ENCODE data around the gene NEDD4. TPM values are rescaled to one million over a fixed set of nuclear protein-coding genes. Genes with fewer than 3 reads are reported as not detected.
"Not testable (repeated sequence)": the region's sequence is repeated elsewhere in the genome, so short reads cannot be mapped to it uniquely, and the experiment has no call there.

NEDD4 gene
- total RNA-seq, 2 donors from 2014 or later, result 7.2 to 10.0 TPM

GRCh38 chr15:56031402-56031801, 38.0 kb upstream of the NEDD4 start:
- Histone ChIP-seq H3K4me3 (no peak overlapping the region), H3K36me3 (no peaks in the 10 kb centered on the region), H3K27ac (no peak overlapping the region), H3K9me3 (no peaks in the 10 kb centered on the region), H3K4me1 (no peaks in the 10 kb centered on the region), H3K27me3 (no peaks in the 10 kb centered on the region)
- TF ChIP-seq CTCF (IDR thresholded peaks at IDR 0.05), result no peak
- DNase-seq (ENCODE audit: low spot score), result no peak

GRCh38 chr15:56028430-56028829, 35.0 kb upstream of the NEDD4 start:
- TF ChIP-seq CTCF (IDR thresholded peaks at IDR 0.05), result no peak
- Histone ChIP-seq H3K4me1 (no peaks in the 10 kb centered on the region), H3K36me3 (no peaks in the 10 kb centered on the region), H3K27ac (no peak overlapping the region), H3K9me3 (no peaks in the 10 kb centered on the region), H3K27me3 (no peaks in the 10 kb centered on the region), H3K4me3 (no peak overlapping the region)
- no peak for DNase-seq (ENCODE audit: low spot score)

- H3K4me3 ChIP-seq; H3K27ac ChIP-seq; H3K9me3 ChIP-seq; DNase-seq (ENCODE audit: low spot score); H3K4me1 ChIP-seq; H3K27me3 ChIP-seq; H3K36me3 ChIP-seq: not testable (repeated sequence)
Measured at GRCh38 chr15:56023160-56023559, 29.7 kb upstream of the NEDD4 start.

GRCh38 chr15:56019819-56020486, 26.5 kb upstream of the NEDD4 start:
- no peak overlapping the region for H3K27ac ChIP-seq
- H3K27me3 ChIP-seq, result no peaks in the 10 kb centered on the region
- no peak for DNase-seq (ENCODE audit: low spot score)
- no peaks in the 10 kb centered on the region for H3K36me3 ChIP-seq
- no peaks in the 10 kb centered on the region for H3K9me3 ChIP-seq
- TF ChIP-seq CTCF (IDR thresholded peaks at IDR 0.05), result no peak
- no peak overlapping the region for H3K4me3 ChIP-seq
- H3K4me1 ChIP-seq, result no peaks in the 10 kb centered on the region

GRCh38 chr15:56019060-56019793, 25.8 kb upstream of the NEDD4 start:
- Histone ChIP-seq H3K4me1 (no peaks in the 10 kb centered on the region), H3K4me3 (no peak overlapping the region), H3K9me3 (no peaks in the 10 kb centered on the region), H3K36me3 (no peaks in the 10 kb centered on the region), H3K27ac (no peak overlapping the region), H3K27me3 (no peaks in the 10 kb centered on the region)
- DNase-seq (ENCODE audit: low spot score), result no peak
- TF ChIP-seq CTCF (IDR thresholded peaks at IDR 0.05), result no peak

GRCh38 chr15:56017920-56018319, 24.5 kb upstream of the NEDD4 start:
- no peak for DNase-seq (ENCODE audit: low spot score)
- no peaks in the 10 kb centered on the region for H3K27me3 ChIP-seq
- no peak overlapping the region for H3K27ac ChIP-seq
- H3K4me1 ChIP-seq, result no peaks in the 10 kb centered on the region
- H3K4me3 ChIP-seq, result no peak overlapping the region
- H3K36me3 ChIP-seq, result no peaks in the 10 kb centered on the region
- no peaks in the 10 kb centered on the region for H3K9me3 ChIP-seq
- no peak for TF ChIP-seq CTCF (IDR thresholded peaks at IDR 0.05)
